GM18520 (cell line): ENCODE results near the gene LOC128125822.
"Not testable (repeated sequence)": the region's sequence is repeated elsewhere in the genome, so short reads cannot be mapped to it uniquely, and the experiment has no call there.

ENCODE experiments used
- ATAC-seq: cut with Tn5 transposase; IDR thresholded peaks from one replicate; pipeline ENCODE4 v1.9.1; 2021; ENCODE audit not compliant: unreplicated experiment

Gene LOC128125822

DNA sequence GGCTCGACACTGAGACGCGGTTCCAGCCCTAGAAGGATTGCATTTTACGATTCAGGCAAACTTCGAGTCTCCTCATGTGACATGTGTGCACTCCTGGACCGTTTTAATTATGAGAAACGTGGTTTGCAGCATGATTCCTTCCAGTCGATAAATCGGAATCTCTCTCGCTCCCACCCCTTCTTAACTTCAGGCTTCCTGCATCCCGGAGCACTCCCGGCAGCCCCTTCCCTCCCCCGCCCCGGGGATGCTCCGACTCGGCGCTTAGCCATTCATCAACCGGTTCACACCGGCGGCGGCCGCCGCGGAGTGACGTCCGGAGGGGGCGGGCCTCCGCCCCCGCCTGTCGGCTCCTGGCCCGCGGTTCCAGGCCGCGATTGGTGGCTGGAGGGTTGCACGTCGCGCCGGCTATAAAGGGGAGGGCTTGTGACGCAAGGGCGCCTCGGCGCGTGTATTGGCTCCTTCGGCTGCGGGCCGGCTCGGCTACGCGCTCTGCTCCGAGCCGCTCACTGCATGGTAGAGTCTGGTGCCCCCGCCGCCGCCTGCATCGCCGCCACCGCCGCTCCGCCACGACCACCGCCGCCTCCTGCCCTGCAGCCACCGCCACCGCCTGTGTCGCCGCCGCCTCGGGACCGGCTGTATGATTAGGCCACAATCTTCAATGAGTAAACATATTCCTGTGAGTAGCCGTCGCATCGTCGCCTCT is at the start of gene LOC128125822, which contains the start of gene PTP4A1:
TSS of gene LOC128125822 (plus strand) at position 437 of the 703 bp plus-strand sequence.
TSS of gene PTP4A1 (plus strand) at position 437 of the 703 bp plus-strand sequence. CDS start 4,401 bp downstream, outside the sequence.
- peak; percentile 91 for ATAC-seq

GRCh38 chr6:63522911-63523287 is 49.4 kb upstream of the LOC128125822 start:
- ATAC-seq, result not testable (repeated sequence)

GRCh38 chr6:63523630-63524029 is 48.6 kb upstream of the LOC128125822 start:
- no peak for ATAC-seq

DNA sequence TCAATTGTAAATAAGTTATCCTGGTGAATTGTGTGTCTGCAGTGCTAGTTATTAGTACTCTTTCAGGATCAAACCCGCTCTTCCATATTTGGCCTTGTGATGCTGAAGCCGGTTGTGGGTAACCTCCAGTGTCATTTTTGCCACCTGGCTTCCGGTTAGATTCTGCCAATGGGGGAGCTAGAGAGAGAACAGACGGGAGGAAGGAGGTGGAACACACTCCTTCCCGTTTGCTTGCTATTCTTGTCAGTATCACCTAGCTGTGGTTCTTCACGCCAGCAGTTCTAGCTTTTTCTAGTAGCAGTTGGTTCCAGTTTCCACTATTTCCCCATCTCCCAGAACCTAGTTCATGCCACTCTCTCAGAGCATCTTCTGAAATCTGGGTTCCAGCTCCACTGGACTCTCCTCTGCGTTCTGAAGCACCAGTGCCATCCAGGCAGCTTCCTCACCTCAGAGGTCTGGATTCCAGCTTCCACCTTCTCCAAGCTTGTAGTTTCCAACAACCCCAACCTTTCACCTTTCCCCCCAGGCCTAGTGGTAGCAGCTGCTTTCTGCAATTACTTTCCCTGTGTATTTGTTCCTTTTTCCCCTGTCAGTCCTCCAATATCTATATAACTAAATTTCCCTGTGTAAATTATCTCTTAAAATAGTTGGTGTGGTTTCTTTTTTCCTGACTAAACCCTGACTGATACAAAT is 46.9 kb upstream of the LOC128125822 start:
- ATAC-seq, result no peak

GRCh38 chr6:63526931-63527330 is 45.3 kb upstream of the LOC128125822 start:
- no peak for ATAC-seq

- no peak for ATAC-seq
These were observed 44.4 kb upstream of the LOC128125822 start for GRCh38 chr6:63527658-63528514.

- no peak for ATAC-seq
These were observed 42.8 kb upstream of the LOC128125822 start for GRCh38 chr6:63529498-63529897.

- no peak for ATAC-seq
These were observed 42.1 kb upstream of the LOC128125822 start for GRCh38 chr6:63530182-63530581.

- ATAC-seq, result no peak
These were observed 41.3 kb upstream of the LOC128125822 start for GRCh38 chr6:63530991-63531390.

DNA sequence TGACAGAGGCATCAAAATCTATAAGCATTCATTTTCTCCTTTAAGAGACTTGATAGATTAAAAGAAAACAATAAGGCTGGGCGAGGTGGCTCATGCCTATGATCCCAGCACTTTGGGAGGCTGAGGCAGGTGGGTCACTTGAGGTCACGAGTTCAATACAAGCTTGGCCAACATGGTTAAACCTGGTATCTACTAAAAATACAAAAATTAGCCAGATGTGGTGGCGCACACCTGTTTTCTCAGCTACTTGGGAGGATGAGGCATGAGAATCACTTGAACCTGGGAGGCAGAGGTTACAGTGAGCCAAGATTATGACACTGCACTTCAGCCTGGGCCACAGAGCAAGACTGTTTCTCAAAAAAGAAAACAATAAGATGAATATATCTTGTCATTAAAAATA is 39.3 kb upstream of the LOC128125822 start:
- ATAC-seq, result no peak

- no peak for ATAC-seq
These were observed 38.3 kb upstream of the LOC128125822 start for GRCh38 chr6:63533952-63534351.

GRCh38 chr6:63537201-63537958 is 34.9 kb upstream of the LOC128125822 start:
- peak; percentile 63 for ATAC-seq

GRCh38 chr6:63537959-63538300 is 34.4 kb upstream of the LOC128125822 start:
- ATAC-seq, result no peak

DNA sequence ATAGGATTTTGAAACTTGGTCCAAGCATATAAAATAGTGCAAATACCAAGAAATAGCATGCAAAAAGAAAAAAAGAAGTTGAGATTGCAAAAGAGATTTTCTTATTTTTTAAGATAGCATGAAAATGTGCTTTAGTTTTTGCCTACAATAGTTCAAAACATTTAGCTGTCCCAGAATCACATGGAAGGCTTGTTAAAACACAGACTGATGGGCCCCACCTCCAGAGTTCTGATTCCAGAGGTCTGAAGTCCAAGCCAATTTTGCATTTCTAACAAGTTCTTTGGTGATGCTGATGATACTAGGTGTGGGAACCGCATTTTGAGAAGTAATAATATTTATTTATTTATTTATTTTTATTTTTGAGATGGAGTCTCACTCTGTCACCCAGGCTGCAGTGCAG is 33.7 kb upstream of the LOC128125822 start:
- ATAC-seq, result no peak

DNA sequence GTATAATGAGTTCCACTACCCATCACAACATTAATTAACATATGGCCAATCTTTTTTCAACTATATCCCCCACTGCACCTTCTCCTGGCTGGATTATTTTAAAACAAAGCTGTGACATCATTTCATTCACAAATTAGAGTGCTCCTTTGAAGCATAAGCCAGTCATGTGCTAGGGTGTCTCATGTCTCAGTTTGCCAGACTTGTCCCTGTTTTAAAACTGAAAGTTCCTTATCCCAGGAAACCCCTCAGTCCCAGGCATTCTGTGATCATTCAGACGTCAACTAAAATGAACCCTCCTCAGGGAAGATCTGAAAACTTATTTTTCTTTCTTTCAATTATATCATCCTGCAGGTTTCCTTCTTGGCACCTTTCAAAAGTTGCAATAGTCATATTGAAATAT is 29.3 kb upstream of the LOC128125822 start:
- ATAC-seq, result no peak

GRCh38 chr6:63543982-63544381 is 28.3 kb upstream of the LOC128125822 start:
- no peak for ATAC-seq

- no peak for ATAC-seq
These were observed 26.0 kb upstream of the LOC128125822 start for GRCh38 chr6:63546236-63546635.

GRCh38 chr6:63546697-63547096 is 25.6 kb upstream of the LOC128125822 start:
- ATAC-seq, result no peak

DNA sequence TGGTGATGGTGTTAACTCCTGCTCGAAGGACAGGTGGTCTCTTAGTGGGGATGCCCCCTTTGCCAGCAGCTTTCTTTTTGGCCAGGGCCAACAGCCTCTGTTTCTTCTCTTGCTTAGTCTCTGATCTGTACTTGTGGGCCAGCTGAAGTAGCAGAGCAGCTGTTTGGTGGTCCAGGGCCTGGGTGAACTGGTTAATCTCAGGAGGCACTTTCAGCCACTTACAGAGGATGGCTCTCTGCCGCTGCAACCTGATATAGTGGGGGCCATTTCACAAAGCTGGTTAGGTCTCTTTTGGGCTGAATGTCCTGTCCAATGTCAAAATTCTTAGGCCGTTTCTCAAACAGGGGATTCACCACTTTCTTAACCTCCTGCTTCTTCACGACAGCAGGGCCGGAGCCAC is 23.2 kb upstream of the LOC128125822 start:
- no peak for ATAC-seq

GRCh38 chr6:63553208-63553607 is 19.1 kb upstream of the LOC128125822 start:
- peak; percentile 99 for ATAC-seq

DNA sequence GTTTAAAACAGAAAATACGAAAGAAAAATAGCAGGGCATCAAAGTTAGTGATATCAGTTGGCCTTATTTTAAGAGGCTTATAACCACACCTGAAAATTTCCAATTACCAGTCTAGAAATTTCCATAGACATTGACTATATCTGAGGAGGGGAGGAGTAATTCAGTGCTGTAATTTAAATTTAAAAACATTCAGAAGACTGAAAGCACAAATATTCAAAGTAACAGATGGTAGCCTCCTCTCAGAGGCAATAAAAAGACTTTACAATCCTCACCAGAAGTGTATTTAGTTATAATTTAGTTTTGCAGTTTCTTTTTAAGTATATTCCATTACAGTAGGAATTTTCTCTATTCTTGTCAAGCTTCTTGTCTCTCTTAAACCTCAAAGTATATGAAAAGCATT is 18.4 kb upstream of the LOC128125822 start:
- no peak for ATAC-seq
